CD4-positive, alpha-beta T cell treated with Interleukin-17A for 1 hour (primary cell): ENCODE measurements around the gene GIGYF1.
"Not testable (repeated sequence)": the region's sequence is repeated elsewhere in the genome, so short reads cannot be mapped to it uniquely, and the experiment has no call there.

ENCODE experiments used
- DNase-seq: peaks from one replicate; pipeline ENCODE4 v3.0.0-alpha.2; 2020

Gene GIGYF1

DNA sequence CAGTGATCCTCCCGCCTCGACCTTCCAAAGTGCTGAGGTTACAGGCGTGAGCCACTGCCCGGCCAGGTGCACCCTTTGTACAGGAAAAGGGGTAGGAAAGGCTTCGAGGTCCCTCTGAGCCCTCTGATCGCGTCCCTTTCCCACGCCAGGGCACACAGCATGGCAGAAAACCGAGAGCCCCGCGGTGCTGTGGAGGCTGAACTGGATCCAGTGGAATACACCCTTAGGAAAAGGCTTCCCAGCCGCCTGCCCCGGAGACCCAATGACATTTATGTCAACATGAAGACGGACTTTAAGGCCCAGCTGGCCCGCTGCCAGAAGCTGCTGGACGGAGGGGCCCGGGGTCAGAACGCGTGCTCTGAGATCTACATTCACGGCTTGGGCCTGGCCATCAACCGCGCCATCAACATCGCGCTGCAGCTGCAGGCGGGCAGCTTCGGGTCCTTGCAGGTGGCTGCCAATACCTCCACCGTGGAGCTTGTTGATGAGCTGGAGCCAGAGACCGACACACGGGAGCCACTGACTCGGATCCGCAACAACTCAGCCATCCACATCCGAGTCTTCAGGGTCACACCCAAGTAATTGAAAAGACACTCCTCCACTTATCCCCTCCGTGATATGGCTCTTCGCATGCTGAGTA, 12.7 kb upstream of the GIGYF1 start:
- DNase-seq, result no peak

DNA sequence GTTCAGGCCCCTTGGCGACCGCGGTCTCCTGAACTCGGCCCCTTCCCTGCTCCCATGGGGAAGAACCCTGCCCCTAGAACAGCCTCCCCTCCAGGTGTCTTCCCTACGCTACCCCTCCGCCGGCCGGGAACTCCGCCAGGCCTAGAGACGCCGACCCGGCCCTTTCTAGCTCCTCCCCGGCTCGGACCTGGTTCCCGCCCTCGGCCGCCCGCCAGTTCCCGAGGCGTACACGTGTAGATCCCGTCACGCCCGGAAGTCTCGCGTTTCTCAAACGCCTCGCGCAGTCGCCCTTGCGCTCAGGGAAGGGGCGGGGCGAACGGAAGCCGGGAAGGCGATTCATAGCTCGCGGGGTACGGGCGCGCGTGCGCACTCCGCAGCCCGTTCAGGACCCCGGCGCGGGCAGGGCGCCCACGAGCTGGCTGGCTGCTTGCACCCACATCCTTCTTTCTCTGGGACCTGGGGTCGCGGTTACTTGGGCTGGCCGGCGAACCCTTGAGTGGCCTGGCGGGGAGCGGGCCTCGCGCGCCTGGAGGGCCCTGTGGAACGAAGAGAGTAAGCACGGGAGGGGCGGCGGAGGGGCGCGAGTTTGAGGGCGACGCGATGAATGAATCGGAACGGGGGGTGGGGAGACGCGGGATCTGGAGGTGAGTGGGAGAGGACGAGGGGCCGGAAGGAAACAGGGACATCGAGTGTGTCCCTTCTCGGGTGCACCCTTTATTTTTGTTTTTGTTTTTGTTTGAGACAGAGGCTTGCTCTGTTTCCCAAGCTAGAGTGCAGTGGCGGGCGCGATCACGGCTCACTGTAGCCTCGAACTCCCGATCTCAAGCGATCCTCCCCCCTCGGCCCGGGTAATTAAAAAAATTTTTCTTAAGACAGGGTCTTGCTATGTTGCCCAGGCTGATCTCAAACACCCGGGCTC, 12.0 kb upstream of the GIGYF1 start, which contains the start of gene POP7:
Gene POP7, plus strand, starts transcription at position 369 of the 919 bp plus-strand sequence. CDS start 710 bp downstream, outside the sequence.
- peak; percentile 98 for DNase-seq

DNA sequence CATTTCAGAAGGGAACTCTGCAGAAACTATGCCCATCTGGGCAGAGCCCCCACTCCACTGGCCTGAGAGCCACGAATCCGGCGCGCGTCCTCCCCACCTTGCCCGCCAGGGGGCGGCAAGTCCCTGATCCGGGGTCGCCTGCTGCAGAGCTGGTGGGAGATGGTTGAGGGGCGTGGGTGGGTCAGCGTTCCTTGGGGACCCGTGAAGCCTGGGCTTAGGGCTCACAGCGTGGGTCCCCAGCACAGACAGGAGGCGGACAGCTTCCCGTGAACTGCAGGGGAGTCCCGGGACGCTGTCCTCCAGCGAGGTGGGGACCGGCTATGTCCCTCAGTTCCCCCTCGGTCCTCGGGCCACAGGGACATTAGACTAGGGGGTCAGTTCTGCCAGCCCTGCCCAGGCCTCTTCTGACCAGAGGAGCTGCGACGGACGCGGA, 11.3 kb upstream of the GIGYF1 start:
- peak; percentile 74 for DNase-seq

DNA sequence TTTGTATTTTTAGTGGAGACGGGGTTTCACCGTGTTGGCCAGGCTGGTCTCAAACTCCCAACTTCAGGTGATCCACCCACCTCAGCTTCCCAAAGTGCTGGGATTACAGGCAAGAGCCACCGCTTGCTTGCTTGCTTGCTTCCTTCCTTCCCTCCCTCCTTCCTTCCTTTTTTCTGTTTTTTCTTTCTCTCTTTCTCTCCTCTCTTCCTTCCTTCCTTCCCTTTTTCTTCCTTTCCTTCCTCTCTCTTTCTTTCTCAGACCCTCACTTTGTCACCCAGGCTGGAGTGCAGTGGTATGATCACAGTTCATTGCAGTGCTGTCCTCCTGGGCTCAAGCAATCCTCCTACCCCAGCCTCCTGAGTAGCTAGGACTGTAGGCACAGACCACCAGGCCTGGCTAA, 7.0 kb upstream of the GIGYF1 start:
- DNase-seq, result not testable (repeated sequence)

DNA sequence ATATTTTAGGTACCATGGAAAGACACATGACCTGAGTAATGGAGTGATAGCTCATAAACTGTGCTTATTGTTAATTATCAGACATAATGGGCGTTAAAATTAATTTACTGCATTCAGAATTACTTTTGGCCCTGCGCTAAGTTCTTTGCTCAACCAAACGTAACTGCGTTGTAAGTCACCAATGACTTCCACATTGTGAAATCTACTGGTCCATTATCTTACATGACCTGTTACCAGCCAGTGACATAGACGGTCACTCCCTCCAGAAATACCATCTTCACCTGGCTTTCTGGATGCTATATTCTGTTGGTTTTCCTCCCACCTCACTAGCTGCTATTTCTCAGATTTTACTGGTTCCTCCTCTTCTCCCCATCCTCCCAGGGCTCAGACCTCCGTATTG, 5.0 kb upstream of the GIGYF1 start:
- no peak for DNase-seq

DNA sequence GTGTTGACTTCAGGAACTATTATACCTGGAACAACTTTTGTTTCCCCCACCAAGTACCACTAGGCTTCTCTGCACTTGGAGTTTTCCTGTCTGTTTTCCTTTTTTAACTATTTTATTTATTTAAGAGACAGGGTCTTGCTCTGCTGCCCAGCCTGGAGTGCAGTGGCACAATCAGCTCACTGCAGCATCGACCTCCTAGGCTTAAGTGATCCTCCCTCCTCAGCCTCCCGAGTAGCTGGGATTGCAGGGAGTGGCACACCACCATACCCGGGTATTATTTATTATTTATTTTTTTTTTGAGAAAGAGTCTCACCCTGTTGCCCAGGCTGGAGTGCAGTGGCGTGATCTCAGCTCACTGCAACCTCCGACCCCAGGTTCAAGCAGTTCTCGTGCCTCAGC, 2.1 kb upstream of the GIGYF1 start:
- no peak for DNase-seq

DNA sequence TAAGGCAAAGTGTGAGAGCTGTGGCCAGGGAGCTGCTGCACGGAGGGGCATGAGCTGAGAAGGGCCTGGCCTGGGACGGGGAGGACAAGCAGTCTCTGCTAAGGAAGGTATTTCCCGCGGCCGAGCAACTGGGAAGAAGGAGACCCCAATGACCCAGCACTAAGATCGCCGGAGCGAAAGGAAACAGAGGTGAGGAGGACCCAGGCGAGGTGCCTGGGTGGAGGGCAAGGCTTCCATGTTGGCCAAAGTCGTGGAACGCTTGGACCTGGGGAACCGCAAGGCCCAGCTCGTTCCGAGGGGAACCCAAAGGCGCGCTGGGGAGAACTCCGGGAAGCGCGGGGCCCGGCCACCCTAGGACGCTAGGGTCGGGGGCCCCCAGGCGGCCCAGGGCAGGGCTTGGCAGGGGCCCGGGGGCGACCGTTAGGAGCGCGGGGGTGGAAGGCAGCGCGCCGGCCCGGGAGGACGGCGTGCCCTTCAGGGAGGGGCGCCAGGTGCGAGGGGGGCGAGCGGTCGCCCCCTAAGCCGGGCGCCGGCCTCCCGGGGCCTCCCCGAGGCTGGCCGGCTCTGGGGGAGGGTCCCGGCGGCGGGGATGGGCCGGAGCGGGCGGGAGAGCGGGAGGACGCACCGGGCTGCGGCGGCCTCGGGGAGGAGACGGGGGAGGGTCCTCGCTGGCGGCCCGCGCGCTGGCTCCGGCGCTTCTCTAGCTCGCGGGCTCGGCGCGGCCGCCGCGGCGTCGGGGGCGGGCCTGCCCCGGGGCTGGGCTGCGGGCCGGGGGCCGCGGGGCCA, 545 bp downstream of the GIGYF1 start:
- DNase-seq, result no peak

DNA sequence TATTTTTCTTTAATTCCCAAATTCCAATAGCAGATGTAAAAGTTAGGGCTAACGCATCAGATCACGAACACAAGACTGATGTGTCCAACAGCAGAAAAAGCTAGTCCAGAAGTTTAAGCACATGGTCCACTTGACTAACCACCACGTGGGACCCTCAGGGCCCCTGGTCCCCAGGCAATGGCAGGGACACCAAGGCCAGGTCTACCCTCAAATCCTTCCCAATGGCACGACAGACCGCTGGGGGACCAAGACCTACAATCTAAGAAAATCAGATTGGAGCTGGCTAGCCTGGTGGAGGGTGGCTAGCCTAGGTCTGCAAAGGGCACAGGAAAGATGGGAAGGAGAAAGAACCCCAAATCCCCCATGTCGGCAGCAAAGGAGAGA, 1.5 kb downstream of the GIGYF1 start:
- no peak for DNase-seq

DNA sequence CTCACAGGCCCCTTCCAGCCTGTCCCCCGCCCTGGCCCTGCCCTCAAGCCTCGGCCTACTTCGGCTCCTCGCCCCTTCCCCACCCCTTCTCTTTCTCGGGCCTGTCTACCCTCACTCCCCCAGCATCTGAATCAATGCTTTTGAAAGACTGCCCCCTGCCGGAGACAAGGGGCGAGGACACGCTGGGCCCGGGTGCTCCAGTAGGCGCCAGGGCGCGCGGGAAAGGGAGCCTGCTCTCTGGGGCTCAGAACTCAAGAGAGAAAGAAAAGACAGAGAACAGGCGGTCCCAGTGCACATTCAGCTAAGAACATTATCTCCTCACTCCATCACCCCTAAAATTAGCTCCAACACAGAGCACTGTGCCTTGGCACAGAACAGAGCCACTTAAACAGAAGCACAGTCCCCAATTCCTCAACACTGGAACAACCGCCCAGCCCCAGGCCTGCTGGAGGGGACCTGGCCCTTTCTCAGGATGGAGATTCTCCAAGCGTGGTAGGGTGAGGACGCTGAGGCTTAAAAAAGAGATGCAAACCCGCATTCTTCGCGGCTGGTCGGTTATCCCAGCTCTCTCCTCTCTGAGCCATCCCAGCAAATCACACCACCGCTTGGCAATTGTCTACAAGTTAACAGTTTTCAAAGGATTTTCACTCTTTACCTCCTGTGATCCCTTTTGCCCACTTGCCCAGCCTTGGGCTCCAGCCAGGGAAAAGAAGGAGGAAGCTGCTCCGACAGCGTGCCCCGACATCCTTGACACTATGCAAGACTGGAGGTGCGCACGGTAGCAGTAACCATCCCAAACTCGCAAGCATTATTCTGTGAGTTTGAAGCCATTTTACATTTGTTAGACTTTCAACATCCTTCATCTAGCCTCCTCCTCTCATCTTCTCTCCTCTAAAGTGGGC, 2.1 kb downstream of the GIGYF1 start:
- DNase-seq, result peak; percentile 87

DNA sequence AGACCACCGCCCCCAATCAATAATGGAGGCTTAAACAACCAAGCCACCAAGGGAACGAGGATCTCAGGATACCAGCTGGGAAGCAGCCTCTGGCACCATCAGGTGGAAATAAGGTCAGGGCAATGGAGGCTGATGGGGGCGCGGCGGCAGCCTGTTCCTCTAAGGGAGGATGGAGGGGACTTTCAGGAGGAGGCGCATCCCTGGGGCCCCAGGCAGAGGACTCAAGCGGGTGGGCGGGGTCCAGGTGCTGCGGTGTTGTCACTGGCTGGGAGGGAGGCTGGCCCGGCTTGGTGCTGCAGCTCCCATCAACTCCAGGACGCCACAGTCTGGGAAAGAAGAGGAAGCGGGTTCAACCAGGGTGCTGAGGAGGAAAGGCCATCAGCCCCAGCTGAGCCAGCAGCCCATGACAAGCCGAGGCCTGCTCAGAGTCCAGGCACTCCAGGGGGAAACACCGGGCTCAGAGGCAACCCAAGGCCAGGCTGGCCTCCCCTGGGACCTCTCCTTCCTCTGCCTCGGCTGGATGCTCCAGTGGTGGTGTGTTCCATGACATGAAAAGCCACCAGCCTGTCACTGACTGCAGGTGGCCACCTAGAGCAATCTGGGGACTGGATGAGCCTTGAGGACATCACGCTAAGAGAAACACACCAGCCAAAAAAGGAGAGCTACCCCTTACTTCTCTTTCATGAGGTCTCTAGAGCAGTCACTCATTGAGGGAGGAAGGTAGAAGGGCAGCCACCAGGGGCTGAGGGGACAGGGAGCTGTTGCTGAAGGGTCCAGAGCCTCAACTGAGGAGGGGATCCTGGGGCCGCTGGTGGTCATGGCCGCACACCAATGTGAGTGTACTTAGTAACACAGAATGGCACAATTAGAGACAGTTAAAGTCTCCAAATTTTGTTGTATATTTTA, 4.6 kb downstream of the GIGYF1 start:
- DNase-seq, result no peak

DNA sequence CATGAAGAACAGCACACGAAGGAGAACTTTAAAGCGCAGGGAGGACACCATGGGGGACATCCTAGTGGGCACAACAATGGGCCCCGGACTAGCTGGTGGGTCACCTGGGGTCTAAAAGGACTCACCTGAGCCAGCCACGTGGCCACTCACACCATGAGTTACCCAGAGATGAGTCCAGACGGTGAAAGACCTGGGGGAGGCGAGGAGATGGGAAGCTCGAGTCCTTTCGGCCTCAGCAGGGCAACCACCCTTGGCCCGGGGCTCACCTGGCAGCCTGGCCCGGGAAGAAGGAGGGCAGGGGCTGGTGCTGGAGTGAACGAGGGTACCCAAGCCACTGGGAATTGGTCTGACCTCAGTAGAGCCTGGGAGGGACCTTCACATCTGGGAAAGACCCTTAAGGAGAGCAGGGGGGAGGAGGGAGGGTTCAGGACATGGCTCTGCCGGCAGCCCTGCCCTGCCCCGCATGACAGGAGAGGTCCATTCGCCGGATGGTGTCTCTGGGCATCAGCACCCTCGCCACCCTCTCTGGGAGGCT, 5.7 kb downstream of the GIGYF1 start:
- no peak for DNase-seq

DNA sequence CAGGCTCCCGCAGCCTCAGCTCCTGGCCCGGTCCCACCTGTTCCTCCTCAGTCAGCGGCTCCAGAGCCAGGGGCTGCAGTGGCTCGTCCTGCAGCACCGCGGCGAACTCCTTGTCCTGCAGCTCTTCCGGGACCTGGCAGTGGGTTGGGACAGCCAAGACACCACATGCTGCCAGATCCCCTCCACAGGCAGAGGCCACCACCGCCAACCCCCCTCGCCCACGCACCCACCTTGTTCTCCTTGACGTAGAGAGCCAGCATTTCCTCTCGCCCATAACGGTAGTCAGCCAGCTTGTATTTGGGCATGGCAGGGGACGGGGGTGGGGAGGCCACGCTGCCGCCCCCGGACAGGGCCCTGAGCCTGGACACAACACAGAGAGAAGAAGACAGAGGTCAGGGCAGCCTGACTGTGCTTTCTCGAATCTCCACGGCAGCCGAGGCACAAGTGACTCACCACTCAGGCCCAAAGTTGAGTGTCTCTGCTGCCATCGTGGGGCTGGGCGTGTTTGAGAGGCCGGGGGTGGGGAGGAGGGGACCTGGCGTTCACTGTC, 6.2 kb downstream of the GIGYF1 start:
- DNase-seq, result no peak

DNA sequence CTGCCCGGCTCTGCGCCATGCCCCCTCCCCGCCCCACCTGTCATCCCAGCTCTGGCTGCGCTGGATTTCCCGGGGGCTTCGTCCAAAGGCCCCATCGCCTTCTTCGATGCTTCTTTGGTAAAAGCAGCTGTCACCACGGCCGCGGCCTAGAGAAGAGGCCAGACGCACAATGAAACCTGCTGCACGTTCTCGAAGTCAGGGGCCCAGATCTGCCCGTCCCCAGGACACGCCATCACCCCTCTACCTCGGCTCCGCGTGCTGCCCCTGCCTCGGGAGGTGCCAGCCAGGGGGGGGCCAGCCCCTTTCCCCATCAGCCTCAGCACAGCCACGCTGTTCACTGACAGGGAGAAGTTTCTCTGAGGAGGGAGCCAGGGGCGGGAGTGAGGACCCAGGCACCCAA, 6.8 kb downstream of the GIGYF1 start:
- no peak for DNase-seq

DNA sequence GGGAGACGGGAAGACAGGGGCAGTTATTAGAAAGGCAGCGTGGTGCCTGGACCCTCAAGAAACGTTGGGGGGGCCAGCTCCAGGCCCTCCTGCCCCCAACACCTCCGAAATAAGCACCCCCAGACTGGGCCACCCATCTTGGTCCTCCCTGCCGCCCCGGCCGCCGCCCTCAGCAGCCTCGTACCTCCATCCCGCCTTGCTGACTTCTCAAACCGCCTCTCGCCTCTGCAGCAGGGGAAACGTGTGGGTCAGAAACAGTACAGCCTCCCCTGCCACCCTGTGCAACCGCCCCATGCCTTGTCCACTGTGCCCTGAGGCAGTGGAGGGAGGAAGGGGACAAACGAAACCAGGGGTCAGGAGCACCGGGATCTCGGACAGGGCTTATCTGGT, 7.2 kb downstream of the GIGYF1 start:
- DNase-seq, result no peak

DNA sequence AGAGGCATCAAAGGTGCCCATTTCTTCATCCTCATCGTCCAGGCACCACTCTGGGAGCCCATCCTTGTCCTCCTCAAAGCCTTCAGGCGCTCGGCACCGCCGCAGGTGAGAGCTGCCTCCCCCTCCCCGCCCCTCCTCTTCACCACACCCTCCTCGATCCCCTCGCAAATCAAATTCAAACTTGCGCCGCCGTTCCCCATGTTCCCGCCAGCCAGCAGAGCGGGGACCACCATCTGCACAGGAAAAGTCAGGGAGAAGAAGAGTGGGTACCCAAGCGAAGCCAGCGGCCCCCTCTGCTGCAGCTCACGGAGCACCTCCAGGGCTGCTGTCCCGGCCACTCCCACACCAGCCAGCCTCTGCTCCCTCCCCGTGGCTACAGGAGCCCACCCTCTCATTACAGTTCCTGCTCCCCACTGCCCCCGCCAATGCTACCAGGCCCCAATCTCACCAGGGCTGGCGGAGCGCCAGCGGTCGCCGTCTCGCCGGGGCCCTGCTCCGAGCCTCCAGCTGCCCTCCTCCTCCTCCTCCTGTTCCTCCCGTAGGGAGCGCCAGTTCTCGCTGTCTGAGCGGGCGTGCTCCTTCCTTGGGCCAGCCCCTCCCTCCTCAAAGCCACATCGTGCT, 7.7 kb downstream of the GIGYF1 start:
- DNase-seq, result no peak

DNA sequence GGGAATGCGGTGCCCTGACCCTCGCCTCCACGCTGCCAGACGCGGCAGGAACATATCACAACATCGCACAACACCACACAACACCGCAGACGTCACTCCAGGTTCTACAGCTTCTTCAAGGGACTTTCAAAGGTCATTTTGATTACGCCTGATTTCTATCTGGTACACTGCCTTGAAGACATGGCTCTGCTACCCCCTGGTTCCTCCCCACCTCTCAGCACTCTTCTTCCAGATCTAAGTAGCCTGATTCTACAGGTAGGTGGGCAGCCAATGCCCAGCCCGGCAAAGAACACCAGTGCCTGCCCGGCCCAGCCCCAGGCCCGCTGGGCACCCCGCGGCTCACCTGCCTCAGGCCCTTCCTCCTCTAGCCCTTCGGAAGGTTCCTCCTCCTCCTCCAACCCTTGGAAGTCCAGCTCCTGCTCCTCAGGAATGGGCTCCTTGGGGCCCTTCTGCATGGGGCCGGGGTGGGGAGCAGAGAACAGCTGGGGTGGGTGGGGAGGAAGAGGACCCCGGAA, 8.4 kb downstream of the GIGYF1 start:
- DNase-seq, result no peak

DNA sequence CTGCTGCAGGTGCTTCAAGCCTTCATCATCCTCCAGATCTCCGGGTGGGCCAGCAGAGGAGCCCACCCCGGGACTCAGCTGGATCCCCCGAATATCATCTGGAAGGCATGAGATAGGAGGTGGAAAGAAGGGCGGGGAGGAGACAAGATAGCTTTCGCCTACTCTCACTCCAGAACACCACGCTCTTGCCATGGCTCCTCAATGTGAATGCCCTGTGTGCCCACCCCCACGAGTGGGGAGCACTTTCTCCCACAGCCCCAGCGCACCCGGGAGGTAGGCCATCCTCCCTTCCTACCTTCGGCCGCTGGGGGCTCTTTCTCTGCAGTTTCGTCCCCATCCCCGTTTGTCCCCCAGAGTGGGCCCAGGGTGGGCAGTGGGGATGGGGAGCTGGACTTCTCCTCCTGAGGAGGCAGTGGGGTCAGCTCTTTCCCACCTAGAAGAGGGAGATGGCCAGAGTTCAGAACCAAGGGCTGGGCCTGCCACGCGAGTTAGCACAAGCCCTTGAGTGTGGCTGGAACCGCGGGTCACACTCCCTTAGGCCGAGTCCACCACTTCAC, 8.9 kb downstream of the GIGYF1 start:
- DNase-seq, result no peak

DNA sequence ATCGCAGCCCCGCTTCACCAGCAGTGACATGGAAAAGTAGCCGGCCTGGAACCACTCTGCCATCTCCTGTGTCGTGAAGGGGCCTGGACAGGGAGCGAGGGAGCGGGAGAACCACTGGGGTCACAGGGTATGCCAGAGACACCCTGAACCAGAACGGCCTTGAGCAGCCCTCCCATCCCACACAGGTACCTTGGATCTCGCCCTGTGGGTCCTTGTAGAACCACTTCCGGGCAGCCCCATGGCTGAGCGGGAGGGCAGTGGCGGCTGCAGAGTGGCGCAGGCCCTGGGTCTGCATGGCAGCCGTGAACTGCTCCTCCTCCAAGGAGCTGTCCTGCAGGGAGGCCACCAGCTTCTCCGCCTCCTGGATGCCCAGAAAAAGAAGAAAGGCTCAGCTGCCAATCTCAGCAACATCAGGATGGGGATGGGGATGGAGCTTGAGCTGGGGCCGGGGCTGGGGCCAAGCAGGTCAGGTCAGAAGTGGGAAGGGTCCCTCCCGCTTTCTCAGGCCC, 9.5 kb downstream of the GIGYF1 start:
- DNase-seq, result no peak
